Activated effector memory CD4-positive, alpha-beta T cell treated with Interleukin-2 at 50 U/mL for 16 hours (primary cell): Measurements from ENCODE around the gene APP.

Experiments used
- DNase-seq: peaks from one replicate; pipeline ENCODE4 v3.0.0-alpha.2; 2020

The APP gene

DNA sequence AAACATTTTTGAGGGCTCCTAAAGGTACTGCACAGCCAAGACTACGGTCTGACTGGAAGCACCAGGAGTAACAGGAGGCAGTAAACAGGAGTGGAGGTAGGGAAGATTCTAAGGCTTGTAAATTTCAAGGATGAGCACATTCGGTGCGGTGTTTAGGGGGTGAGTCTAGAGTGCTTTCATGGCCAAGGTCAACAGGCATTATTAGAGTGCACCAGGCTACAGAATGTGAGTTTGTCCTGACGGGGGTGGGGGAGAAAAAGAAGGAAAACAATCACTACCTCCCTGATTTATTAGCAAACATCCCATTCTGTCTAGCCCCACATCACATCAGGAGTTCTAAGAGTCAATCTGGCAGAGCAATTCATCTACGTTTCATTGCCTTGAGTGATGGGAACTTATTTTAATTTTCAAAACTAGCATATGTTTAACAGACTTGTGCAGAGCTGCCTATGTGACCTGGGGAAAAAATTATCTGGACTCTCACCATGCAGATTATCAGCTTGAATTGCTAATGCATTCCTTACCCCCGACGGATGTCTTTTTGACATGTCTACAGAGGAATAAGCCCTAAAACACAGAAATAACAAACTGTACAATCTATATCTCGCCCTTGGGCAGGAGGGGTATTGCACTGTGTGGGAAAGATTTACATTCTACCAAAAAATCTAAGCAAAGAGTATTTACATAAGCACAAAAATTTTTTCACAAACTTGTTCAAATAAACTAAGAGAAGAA is 45.0 kb downstream of the APP start:
- DNase-seq: no peak

DNA sequence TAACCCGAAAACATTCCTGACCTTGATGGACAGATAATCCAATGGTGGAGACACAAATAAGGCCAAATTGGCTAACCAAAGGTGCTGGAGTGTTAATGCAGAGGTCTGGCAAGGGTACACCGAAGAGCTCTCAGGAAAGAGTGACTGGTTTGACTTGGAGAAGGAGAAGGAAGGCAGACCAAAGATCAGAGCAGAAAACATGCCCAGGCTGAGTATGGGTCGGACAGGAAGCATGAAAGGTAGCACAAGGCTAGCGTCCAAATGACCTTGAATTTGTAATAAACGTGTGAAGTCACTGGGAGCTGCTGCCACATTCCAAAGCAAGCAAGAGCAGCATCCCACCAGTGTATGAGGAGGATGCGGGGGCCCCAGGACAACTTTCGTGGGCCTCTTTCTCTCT is 45.7 kb downstream of the APP start:
- DNase-seq: no peak

- no peak for DNase-seq
Observed at GRCh38 chr21:26124421-26124833, 46.1 kb downstream of the APP start.

- DNase-seq: no peak
Observed at GRCh38 chr21:26123012-26123411, 47.6 kb downstream of the APP start.

DNA sequence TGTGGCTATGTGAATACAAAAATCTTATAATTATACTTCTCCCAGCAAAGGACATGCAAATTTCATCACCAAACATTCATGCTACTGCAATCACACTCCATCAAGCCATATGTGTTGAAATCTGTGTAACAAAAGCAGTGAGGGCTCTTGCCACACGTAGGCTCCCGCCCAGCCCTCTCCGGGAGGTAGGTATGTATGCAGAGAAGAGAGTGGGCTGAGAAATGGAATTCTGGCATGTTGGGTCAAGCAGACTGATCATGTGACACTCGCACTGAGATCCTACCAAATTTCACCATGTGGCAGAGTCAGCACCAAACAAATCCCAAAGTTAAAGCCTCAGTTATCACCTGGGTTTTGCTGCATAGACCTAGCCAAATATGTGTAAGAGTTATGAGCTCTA is 49.7 kb downstream of the APP start:
- no peak for DNase-seq

GRCh38 chr21:26119906-26120305 is 50.7 kb downstream of the APP start:
- no peak for DNase-seq

DNA sequence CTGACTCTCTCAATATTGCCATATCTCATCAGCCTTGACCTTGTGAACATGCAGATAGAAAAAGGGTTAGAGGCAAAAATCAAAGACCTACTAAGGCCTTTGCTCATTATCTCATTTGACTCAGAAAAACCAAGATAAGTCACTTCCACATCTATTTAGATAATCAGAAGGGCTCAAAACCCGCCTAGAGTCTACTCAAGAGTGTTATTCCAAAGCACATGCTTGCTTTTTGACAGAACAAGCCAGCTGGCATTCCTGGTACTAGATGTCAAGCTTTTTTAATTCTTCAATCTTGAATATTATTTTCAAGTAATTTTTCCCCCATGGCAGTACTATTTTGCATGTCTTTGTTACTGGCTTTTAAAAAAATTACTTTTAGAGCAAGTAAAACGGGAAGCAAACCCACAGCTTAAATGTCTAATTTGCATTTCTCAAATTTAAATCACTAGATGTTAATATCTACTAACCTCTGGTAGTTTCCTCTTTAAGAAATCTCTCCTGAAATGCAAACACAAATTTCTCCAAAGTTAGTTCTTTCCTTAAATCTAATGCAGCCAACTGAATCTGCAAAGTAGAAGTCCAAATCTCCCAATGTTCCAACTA is 51.5 kb downstream of the APP start:
- no peak for DNase-seq

GRCh38 chr21:26117972-26118367 is 52.6 kb downstream of the APP start:
- DNase-seq: no peak

DNA sequence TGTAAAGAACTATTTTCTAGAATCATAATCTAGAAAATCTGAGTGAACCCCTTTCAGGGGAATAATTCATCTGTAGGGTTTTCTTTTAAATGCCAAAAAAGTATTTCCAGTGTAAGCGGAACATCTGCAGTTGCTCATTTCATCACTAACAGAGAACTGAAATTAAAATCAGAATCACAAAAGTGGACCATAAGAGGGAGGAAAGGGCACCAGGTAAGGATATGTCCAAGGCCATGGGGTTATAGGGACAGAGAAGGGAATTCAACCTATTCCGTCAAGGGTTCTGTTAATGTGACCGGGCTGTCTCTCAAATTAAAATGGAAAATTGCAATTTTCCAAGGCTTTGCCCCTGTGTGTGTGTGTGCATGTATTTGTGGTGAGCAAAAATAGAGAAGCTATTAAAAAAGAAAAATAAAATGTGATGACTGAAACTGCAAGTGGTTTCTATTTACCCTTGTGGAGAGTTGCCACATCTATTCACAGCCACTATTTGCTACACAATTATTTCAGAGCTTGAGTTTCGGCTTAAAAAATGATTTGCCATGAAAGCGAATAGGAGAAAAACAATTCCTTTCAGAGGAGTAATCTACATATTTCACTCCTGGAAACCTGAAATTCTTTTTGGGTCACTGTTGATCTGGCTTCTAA is 53.1 kb downstream of the APP start:
- no peak for DNase-seq

- DNase-seq: no peak
Observed at GRCh38 chr21:26116456-26117011, 54.0 kb downstream of the APP start.

DNA sequence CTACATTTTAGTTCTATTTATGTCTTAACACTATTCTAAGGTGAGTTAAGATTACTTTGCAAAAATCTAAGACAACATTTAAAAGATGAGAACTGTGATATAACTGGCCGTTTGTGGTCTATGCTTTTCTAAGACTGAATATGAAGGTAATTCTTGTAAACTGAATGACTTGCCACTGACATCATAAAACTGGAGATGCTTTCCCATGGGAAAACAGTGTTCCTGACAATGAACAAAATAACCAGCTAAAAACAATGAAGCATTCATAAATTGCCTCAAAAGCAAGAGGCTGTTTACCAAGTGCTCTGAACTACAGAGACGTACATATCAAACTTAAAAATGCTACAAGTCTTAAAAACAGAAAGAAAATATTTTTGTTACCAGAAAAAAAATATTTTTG is 54.7 kb downstream of the APP start:
- DNase-seq: no peak

- DNase-seq: no peak
Observed at GRCh38 chr21:26115305-26115704, 55.3 kb downstream of the APP start.

DNA sequence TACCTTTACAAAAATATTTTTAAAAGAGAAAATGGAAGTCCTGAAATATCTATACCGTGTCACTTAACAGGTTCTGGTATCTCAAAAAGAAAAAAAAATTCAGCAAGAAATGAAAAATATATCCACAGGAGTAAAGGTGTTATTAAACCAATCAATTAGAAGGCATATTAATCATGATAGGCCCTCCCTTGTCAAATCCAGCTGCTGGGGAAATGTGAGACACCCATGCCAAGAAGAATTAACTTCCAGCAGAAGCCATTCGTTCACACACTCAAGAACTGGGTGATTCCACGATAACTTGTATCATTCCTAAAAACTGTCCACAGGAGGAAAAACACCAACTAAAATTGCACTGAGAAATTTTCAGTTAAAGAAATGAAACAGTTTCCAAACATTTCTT is 57.6 kb downstream of the APP start:
- no peak for DNase-seq

- DNase-seq: no peak
Observed at GRCh38 chr21:26112127-26112742, 58.3 kb downstream of the APP start.

GRCh38 chr21:26110715-26111114 is 59.9 kb downstream of the APP start:
- DNase-seq: no peak

GRCh38 chr21:26107429-26107828 is 63.1 kb downstream of the APP start:
- DNase-seq: no peak

GRCh38 chr21:26106562-26106961 is 64.0 kb downstream of the APP start:
- DNase-seq: no peak

GRCh38 chr21:26105819-26106218 is 64.8 kb downstream of the APP start:
- no peak for DNase-seq

DNA sequence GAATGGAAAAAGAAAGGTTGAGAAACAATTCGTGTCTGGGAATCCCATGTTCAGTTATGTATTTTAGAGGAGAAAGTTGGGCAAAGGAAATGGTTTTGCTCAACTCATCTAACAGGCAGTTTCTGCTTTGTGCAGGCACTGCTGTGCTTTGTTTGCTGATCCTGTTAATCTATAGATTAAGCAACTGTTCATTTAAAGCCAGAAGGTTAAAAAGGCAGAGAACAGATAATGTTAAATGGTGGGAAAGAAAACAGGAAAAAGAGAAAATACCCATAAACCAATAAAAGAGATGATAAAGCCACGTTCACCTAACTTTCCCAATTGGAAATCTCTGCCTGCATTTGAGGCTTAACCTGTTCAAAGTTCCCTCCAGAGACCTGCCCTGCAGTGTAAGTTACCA is 70.0 kb downstream of the APP start:
- DNase-seq: no peak

GRCh38 chr21:26099610-26100219 is 70.9 kb downstream of the APP start:
- no peak for DNase-seq

DNA sequence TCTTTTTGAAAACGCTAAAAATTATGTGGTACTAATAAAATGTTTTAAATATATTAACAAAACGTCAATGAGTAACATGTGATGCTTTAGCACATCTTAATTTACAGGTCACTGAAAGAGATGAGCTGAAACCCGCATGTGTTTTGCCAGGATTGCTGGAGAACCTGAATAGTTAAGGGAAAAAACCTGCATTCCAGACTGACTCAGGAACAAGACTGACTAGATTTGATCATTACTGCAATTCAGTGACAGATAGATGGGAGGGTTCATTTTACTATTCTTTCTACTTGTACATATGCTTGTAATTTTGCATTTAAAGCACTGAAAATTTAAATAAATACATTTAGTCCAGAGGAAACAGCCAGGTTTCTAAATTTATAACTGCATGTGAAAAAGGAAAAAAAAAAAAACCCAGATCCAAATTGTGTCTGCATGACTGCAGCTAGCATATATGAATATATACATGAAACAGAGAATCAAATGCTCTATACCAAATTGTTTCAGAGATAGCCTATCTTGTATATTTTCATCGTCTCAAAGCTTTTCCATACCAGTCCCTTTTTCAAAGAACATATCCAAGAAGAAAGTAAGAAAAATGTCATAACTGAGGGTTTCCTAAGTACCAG is 71.7 kb downstream of the APP start:
- DNase-seq: no peak

GRCh38 chr21:26097475-26097874 is 73.1 kb downstream of the APP start:
- no peak for DNase-seq
